GM12872 (cell line): Measurements from ENCODE around the gene EFNA5.

Experiments used
- TF ChIP-seq, protein P1 (sequence below): IDR thresholded peaks from 3 replicates; pipeline ENCODE4 v1.5.1; 2011; ENCODE audit warnings: low read depth, mild to moderate bottlenecking, low read length, moderate library complexity; ENCODE audit not compliant: insufficient read depth

EFNA5 gene

DNA sequence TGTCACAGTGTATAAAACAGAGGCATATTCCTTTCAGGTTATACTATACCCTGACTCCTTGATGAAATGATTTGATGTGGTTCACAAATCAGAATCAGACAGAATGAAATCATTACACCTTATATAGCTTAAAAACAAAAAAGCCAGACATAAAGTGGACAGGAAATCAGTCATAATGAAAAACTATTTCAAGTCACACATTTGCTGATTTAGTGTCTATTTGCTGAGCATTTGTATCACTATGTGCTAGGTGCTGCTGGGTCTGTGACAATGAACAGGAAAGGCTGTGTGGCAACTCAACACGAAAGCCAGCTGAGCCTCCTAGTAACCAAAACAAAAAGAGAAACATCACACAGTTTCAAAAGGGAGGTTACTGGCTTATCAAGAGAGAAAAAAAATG, 194.0 kb downstream of the EFNA5 start:
- TF ChIP-seq, protein P1, sequence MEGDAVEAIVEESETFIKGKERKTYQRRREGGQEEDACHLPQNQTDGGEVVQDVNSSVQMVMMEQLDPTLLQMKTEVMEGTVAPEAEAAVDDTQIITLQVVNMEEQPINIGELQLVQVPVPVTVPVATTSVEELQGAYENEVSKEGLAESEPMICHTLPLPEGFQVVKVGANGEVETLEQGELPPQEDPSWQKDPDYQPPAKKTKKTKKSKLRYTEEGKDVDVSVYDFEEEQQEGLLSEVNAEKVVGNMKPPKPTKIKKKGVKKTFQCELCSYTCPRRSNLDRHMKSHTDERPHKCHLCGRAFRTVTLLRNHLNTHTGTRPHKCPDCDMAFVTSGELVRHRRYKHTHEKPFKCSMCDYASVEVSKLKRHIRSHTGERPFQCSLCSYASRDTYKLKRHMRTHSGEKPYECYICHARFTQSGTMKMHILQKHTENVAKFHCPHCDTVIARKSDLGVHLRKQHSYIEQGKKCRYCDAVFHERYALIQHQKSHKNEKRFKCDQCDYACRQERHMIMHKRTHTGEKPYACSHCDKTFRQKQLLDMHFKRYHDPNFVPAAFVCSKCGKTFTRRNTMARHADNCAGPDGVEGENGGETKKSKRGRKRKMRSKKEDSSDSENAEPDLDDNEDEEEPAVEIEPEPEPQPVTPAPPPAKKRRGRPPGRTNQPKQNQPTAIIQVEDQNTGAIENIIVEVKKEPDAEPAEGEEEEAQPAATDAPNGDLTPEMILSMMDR: no peak

DNA sequence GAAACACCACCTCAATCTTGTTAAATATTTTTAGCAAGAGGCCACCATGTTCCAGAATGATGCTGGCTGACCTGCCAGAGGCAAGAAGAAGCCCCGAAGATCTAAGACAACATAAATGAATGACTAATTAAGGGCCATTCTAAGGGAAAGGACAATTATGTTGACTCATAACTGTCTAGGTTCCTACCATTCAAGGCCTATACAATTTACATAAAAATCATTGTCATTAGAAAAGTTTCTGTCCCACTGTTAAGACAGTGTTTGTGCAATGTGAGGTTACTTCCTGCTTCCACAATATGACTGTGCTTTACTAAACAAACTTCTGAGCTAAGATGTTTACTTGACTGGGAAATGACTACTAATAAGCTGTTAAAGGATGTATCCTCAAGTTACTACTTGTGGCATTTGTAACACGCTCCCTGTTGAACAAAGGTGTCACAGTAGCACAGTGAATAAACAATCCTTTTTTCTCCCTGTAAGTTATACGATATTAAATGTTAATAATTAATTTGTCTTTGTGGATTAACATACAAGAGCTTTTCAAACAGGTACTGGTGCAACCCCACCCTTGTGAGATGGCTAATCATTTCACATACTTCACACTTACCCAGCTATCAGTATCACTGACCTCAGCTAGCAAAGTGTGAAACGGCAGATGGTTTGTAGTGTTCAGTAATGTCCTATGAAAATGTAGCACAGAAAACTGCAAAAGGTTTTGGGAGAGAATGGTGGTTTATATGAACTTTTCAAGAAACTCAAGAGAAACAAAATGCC, 195.8 kb downstream of the EFNA5 start:
- TF ChIP-seq, protein P1: no peak

DNA sequence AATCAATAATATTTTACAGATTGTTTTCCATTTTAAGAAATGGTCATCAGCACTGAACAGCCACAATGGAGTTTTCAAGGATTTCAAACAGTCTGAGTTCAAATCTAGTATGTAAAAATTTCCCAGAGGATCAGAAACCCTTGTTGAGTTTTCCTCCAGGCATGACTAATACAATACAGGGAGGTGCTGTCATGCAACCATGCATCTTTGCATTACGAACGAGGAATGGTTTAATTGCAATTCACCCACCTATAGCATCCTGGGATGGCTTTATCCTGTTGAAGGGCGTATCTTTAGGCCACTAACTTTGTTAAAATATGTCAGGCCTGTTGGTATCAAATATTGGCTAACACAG, 196.4 kb downstream of the EFNA5 start:
- TF ChIP-seq, protein P1: no peak

DNA sequence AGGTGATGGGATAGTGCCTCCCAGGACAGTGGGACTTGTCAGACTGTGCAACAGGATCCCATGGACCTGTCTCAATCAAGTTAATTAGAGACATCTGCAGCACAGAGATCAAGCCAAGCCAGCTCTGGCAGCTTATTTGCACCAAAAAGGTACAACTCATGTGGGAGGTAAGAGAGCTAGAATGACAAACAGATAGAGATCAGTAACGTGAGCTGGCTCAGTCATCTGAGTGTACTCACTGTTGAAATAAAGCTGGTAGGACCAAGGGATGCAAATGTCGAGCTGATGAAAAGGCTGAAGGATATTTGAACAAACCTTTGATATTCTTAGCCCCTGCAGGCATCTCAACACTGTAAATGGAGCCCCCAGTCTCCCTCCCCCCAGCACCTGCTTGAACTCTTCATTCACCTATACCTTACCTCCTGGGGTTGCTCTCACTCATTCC, 198.1 kb downstream of the EFNA5 start:
- TF ChIP-seq, protein P1: no peak

DNA sequence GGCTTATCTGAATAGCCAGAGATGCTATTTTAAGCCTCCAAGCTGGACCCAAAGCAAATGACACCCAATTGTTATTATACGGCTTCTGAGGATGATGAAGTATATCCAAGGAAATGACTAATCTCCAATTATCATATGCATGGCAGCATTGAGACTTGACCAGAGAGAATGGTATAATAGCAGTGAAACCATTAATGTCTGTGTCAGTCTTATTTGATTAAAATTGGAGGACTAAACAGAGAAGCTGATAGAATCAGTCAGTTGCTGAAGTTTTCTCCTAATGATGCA, 200.5 kb downstream of the EFNA5 start:
- TF ChIP-seq, protein P1: no peak

DNA sequence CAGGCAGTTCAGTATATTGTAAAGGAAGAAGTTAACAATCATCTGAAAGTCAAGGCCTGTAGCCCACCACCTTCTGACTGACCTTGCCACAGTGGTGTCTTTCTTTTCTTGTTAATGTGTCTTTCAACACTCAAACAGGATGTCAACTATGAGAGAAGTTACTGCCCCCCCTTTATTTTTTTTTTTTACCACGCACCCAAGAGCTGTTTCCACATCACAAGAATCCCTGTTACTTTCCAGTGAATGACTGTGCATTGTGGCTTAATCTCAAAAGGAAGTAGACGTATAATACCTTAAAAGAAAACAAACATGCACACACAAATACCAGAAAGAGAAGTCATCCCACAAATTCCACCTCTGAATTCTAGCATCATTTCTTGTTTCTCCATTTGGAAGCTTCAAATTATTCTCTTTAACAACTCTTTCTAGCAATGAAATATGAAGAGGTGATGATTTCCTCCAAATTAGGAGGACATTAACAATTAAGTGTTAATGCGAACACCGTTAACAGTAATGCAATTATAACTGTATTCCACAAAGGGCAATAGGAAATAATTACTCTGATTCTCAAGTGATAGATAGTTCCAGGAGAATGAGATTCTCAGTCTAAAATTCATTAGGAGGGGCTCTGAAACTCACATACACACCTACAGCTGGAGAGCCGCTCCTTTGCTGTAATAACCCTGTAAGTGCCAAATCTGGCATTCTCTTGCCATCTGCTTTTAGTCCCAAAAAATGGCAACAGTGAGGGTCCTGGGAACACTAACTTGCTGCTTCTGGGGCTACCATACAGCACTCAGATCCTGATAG, 201.0 kb downstream of the EFNA5 start:
- TF ChIP-seq, protein P1: no peak

DNA sequence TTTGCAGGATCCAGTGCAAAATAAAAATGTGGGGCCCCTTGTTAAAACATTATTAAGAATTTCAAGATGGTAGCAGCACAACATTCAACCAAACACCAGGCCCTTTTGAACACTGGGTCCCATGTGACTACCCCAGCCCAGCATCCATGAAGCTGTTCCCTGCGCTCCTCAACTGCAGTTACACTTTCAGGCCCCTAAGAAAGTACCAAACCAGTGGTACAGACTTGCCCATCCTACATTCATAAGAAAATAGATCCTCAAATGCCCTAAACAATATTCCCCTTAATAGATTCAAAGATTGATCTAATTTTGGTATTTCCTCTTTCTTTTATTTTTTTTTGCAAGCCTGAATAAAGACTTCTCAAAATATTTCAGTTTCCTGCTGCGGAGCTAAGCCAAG, 201.7 kb downstream of the EFNA5 start:
- TF ChIP-seq, protein P1: no peak
